ENCODE measurements around the gene MTCH1. TPM values are rescaled to one million over a fixed set of nuclear protein-coding genes. Genes with fewer than 3 reads are reported as not detected.

Gene MTCH1
- total RNA-seq, 1 donor from 2014 or later, result 151 TPM

DNA sequence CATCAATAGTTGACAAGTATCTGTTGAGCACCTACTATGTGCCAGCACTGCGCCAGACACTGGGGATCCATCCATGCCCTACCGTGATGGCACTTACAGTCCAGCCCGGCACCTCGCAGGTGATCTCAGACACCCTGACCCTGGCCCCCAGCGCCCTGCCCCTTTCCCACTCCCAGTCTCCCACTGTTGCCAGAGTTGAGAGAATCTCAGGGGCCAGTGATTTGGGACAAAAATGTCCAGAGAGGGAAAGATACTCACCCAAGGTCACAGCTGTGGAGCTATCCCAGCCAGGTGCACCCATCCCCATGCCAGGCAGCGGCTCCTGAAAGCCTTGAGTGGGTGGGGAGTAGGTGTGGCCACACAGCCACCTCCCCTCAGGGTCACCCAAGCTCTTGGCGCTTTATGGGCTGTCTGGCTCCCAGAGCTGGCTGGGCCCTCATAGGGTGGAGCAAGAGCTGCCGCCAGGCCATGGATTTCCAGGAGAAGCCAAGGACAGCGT lies 28.2 kb downstream of the MTCH1 start:
- H3K4me1 Mint-ChIP-seq, result peaks cover 3% of the 10 kb centered on the region
- H3K9me3 Mint-ChIP-seq, result no peaks in the 10 kb centered on the region
- no peaks in the 10 kb centered on the region for H3K27me3 Mint-ChIP-seq (ENCODE audit: low read depth)
- no peak overlapping the region for H3K27ac Mint-ChIP-seq
- H3K4me3 Mint-ChIP-seq, result no peak overlapping the region
- no peaks in the 10 kb centered on the region for H3K36me3 Mint-ChIP-seq
- TF ChIP-seq CTCF (IDR thresholded peaks at IDR 0.05; ENCODE audit: unreplicated experiment), result no peak
- DNase-seq (ENCODE audit: low spot score in 2 of 2, unreplicated experiment in 2 of 2), result no peak

DNA sequence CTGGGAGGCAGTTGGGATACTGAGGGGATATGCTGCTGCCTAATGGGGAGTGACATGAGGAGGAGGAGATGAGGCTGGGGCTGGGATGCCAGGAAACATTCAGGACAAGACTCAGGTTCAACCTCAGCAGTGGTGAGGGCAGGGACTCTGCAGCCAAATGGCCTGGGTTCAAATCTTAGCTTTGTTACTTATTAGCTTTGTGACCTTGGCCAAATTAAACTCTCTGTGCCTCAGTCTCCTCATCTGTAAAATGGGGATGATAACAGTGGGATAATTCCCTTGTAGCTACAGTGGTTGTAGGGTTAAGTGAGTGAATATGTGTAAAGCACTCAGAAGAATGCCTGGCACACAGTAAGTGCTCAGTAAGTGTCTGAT lies 29.6 kb downstream of the MTCH1 start:
- H3K4me3 Mint-ChIP-seq, result no peak overlapping the region
- H3K4me1 Mint-ChIP-seq, result peaks cover 3% of the 10 kb centered on the region
- no peaks in the 10 kb centered on the region for H3K27me3 Mint-ChIP-seq (ENCODE audit: low read depth)
- no peaks in the 10 kb centered on the region for H3K9me3 Mint-ChIP-seq
- H3K36me3 Mint-ChIP-seq, result no peaks in the 10 kb centered on the region
- no peak for DNase-seq (ENCODE audit: low spot score in 2 of 2, unreplicated experiment in 2 of 2)
- no peak for TF ChIP-seq CTCF (IDR thresholded peaks at IDR 0.05; ENCODE audit: unreplicated experiment)
- H3K27ac Mint-ChIP-seq, result no peak overlapping the region

- no peaks in the 10 kb centered on the region for H3K36me3 Mint-ChIP-seq
- no peak for TF ChIP-seq CTCF (IDR thresholded peaks at IDR 0.05; ENCODE audit: unreplicated experiment)
- no peaks in the 10 kb centered on the region for H3K9me3 Mint-ChIP-seq
- no peak overlapping the region for H3K27ac Mint-ChIP-seq
- no peak for DNase-seq (ENCODE audit: low spot score in 2 of 2, unreplicated experiment in 2 of 2)
- peaks cover 1% of the 10 kb centered on the region for H3K4me1 Mint-ChIP-seq
- no peaks in the 10 kb centered on the region for H3K27me3 Mint-ChIP-seq (ENCODE audit: low read depth)
- H3K4me3 Mint-ChIP-seq, result no peak overlapping the region
Measured at GRCh38 chr6:36955671-36956445, 30.1 kb downstream of the MTCH1 start.

- no peaks in the 10 kb centered on the region for H3K27me3 Mint-ChIP-seq (ENCODE audit: low read depth)
- no peaks in the 10 kb centered on the region for H3K36me3 Mint-ChIP-seq
- no peak for TF ChIP-seq CTCF (IDR thresholded peaks at IDR 0.05; ENCODE audit: unreplicated experiment)
- H3K9me3 Mint-ChIP-seq, result no peaks in the 10 kb centered on the region
- H3K27ac Mint-ChIP-seq, result no peak overlapping the region
- no peak overlapping the region for H3K4me3 Mint-ChIP-seq
- no peaks in the 10 kb centered on the region for H3K4me1 Mint-ChIP-seq
- no peak for DNase-seq (ENCODE audit: low spot score in 2 of 2, unreplicated experiment in 2 of 2)
Measured at GRCh38 chr6:36955136-36955535, 30.9 kb downstream of the MTCH1 start.

- no peak within 1 kb of the TSS for H3K27ac Mint-ChIP-seq
- no peak for TF ChIP-seq CTCF (IDR thresholded peaks at IDR 0.05; ENCODE audit: unreplicated experiment)
- no peaks in the 10 kb centered on the region for H3K4me1 Mint-ChIP-seq
- no peaks in the 10 kb centered on the region for H3K9me3 Mint-ChIP-seq
- H3K27me3 Mint-ChIP-seq (ENCODE audit: low read depth), result no peaks in the 10 kb centered on the region
- no peak for DNase-seq (ENCODE audit: low spot score in 2 of 2, unreplicated experiment in 2 of 2)
- no peak within 1 kb of the TSS for H3K4me3 Mint-ChIP-seq
- H3K36me3 Mint-ChIP-seq, result no peaks in the 10 kb centered on the region
Measured at GRCh38 chr6:36954262-36954931, 31.6 kb downstream of the MTCH1 start, which contains the start of gene PI16. Gene PI16, plus strand, starts transcription at chr6:36954738. Its CDS starts 23 bp downstream, at chr6:36954761.

All from mesothelial cell of epicardium (in vitro differentiated cells).